ENCODE data around the gene ISY1.

- TF ChIP-seq NFIC (IDR thresholded peaks at IDR 0.05) (no peak), TEAD4 (IDR thresholded peaks at IDR 0.05) (no peak), YY1 (IDR thresholded peaks at IDR 0.05; ENCODE audit: low read depth) (no peak), REST (IDR thresholded peaks at IDR 0.05; ENCODE audit: low read depth) (no peak), ZBTB7A (IDR thresholded peaks at IDR 0.05; ENCODE audit: low read depth) (no peak), USF1 (IDR thresholded peaks at IDR 0.05) (no peak), EP300 (IDR thresholded peaks at IDR 0.05; ENCODE audit: borderline replicate concordance) (no peak), RAD21 (IDR thresholded peaks at IDR 0.05; ENCODE audit: low read depth) (no peak), EGR1 (IDR thresholded peaks at IDR 0.05) (no peak), CEBPB (IDR thresholded peaks at IDR 0.05) (no peak), MAX (IDR thresholded peaks at IDR 0.05) (no peak), CREB1 (IDR thresholded peaks at IDR 0.05; ENCODE audit: low read depth) (no peak)
These were observed 46.4 kb downstream of the ISY1 start for GRCh38 chr3:129114455-129114854.
